IPS DF 19.7 (cell line): ENCODE measurements around the gene MAP7D1.

Source experiments
- DNase-seq: peaks from one replicate; pipeline ENCODE4 v3.0.0-alpha.2; 2013; ENCODE audit warnings: low read depth, low spot score

MAP7D1 gene

GRCh38 chr1:36155408-36156328 lies at the start of gene MAP7D1:
MAP7D1 (plus strand) TSS chr1:36156160; CDS start chr1:36156418, 258 bp downstream.
- no peak for DNase-seq

- no peak for DNase-seq
Measured at GRCh38 chr1:36106269-36106668, 49.7 kb upstream of the MAP7D1 start.

GRCh38 chr1:36107394-36107793 lies 48.6 kb upstream of the MAP7D1 start:
- DNase-seq, result no peak

GRCh38 chr1:36108314-36108713 lies 47.6 kb upstream of the MAP7D1 start:
- no peak for DNase-seq

- DNase-seq, result no peak
Measured at GRCh38 chr1:36109041-36109679, 46.8 kb upstream of the MAP7D1 start.

- no peak for DNase-seq
Measured at GRCh38 chr1:36111151-36111550, 44.8 kb upstream of the MAP7D1 start.

GRCh38 chr1:36112823-36113222 lies 43.1 kb upstream of the MAP7D1 start:
- no peak for DNase-seq

- no peak for DNase-seq
Measured at GRCh38 chr1:36114371-36114770, 41.6 kb upstream of the MAP7D1 start.

GRCh38 chr1:36115200-36115669 lies 40.7 kb upstream of the MAP7D1 start:
- no peak for DNase-seq

GRCh38 chr1:36115931-36116330 lies 40.0 kb upstream of the MAP7D1 start:
- DNase-seq, result no peak

GRCh38 chr1:36116901-36117300 lies 39.1 kb upstream of the MAP7D1 start:
- DNase-seq, result no peak

- no peak for DNase-seq
Measured at GRCh38 chr1:36118447-36119204, 37.3 kb upstream of the MAP7D1 start.

GRCh38 chr1:36119456-36119855 lies 36.5 kb upstream of the MAP7D1 start:
- DNase-seq, result no peak

GRCh38 chr1:36122062-36123030 lies 33.6 kb upstream of the MAP7D1 start:
- DNase-seq, result no peak

GRCh38 chr1:36123356-36123755 lies 32.6 kb upstream of the MAP7D1 start:
- no peak for DNase-seq

GRCh38 chr1:36124404-36125128 lies 31.4 kb upstream of the MAP7D1 start:
- DNase-seq, result no peak

GRCh38 chr1:36125129-36125991 lies 30.6 kb upstream of the MAP7D1 start, which contains the start of gene COL8A2:
COL8A2 (minus strand) TSS chr1:36125222; CDS start chr1:36100242, 24,980 bp downstream.
- no peak for DNase-seq

- DNase-seq, result no peak
Measured at GRCh38 chr1:36126005-36126716, 29.8 kb upstream of the MAP7D1 start.
